ENCODE results near the gene NOP58. TPM values are rescaled to one million over a fixed set of nuclear protein-coding genes. Genes with fewer than 3 reads are reported as not detected.
"Not testable (repeated sequence)": the region's sequence is repeated elsewhere in the genome, so short reads cannot be mapped to it uniquely, and the experiment has no call there.

Gene NOP58
- 40.2 and 44.1 TPM in 2 replicates for total RNA-seq
- long read RNA-seq, transcript NOP58-201 (15 exons, 2,046 nt), result major isoform, 11 of 277 reads
- long read RNA-seq, partial matches to known transcripts, result 233 of 277 reads
- long read RNA-seq, other reads (novel, unspliced or antisense), result 32 of 277 reads

GRCh38 chr2:202265467-202266277 is at the start of gene NOP58:
Gene NOP58 (plus strand): TSS chr2:202265763. CDS start chr2:202265942, 179 bp downstream.
- peaks cover 25% of the 10 kb centered on the region for H3K4me1 Mint-ChIP-seq (ENCODE audit: unreplicated experiment)
- H3K36me3 Mint-ChIP-seq (ENCODE audit: unreplicated experiment), result no peaks in the 10 kb centered on the region
- H3K4me3 Mint-ChIP-seq (ENCODE audit: unreplicated experiment), result peak within 1 kb of the TSS; percentile 60
- no peaks in the 10 kb centered on the region for H3K9me3 Mint-ChIP-seq (ENCODE audit: unreplicated experiment)
- no peak for TF ChIP-seq CTCF (IDR thresholded peaks at IDR 0.05)
- no peaks in the 10 kb centered on the region for H3K27me3 Mint-ChIP-seq (ENCODE audit: unreplicated experiment)
- H3K27ac Mint-ChIP-seq (ENCODE audit: unreplicated experiment), result no peak within 1 kb of the TSS
- DNase-seq (ENCODE audit: extremely low spot score, unreplicated experiment), result peak; percentile 97

GRCh38 chr2:202221873-202222272 is 43.7 kb upstream of the NOP58 start:
- no peaks in the 10 kb centered on the region for H3K9me3 Mint-ChIP-seq (ENCODE audit: unreplicated experiment)
- no peak overlapping the region for H3K27ac Mint-ChIP-seq (ENCODE audit: unreplicated experiment)
- no peaks in the 10 kb centered on the region for H3K27me3 Mint-ChIP-seq (ENCODE audit: unreplicated experiment)
- H3K4me1 Mint-ChIP-seq (ENCODE audit: unreplicated experiment), result peaks cover 7% of the 10 kb centered on the region
- no peak for TF ChIP-seq CTCF (IDR thresholded peaks at IDR 0.05)
- H3K36me3 Mint-ChIP-seq (ENCODE audit: unreplicated experiment), result peaks cover 25% of the 10 kb centered on the region
- no peak for DNase-seq (ENCODE audit: extremely low spot score, unreplicated experiment)
- H3K4me3 Mint-ChIP-seq (ENCODE audit: unreplicated experiment), result no peak overlapping the region

GRCh38 chr2:202237787-202238233 is 27.8 kb upstream of the NOP58 start:
- peak; percentile 80 for DNase-seq (ENCODE audit: extremely low spot score, unreplicated experiment)
- no peaks in the 10 kb centered on the region for H3K36me3 Mint-ChIP-seq (ENCODE audit: unreplicated experiment)
- TF ChIP-seq CTCF (IDR thresholded peaks at IDR 0.05), result no peak
- peak overlapping the region; percentile 96 for H3K4me3 Mint-ChIP-seq (ENCODE audit: unreplicated experiment)
- peak overlapping the region; percentile 88 for H3K27ac Mint-ChIP-seq (ENCODE audit: unreplicated experiment)
- no peaks in the 10 kb centered on the region for H3K27me3 Mint-ChIP-seq (ENCODE audit: unreplicated experiment)
- peaks cover 17% of the 10 kb centered on the region for H3K4me1 Mint-ChIP-seq (ENCODE audit: unreplicated experiment)
- H3K9me3 Mint-ChIP-seq (ENCODE audit: unreplicated experiment), result no peaks in the 10 kb centered on the region

GRCh38 chr2:202238234-202239197 is 27.0 kb upstream of the NOP58 start, which contains the start of gene SUMO1:
Gene SUMO1 (minus strand): TSS chr2:202238597. CDS start chr2:202238451, 146 bp downstream.
- Mint-ChIP-seq H3K9me3 (ENCODE audit: unreplicated experiment) (no peaks in the 10 kb centered on the region), H3K4me1 (ENCODE audit: unreplicated experiment) (peaks cover 17% of the 10 kb centered on the region), H3K27ac (ENCODE audit: unreplicated experiment) (peak within 1 kb of the TSS; percentile 97), H3K4me3 (ENCODE audit: unreplicated experiment) (peak within 1 kb of the TSS; percentile 96), H3K27me3 (ENCODE audit: unreplicated experiment) (no peaks in the 10 kb centered on the region), H3K36me3 (ENCODE audit: unreplicated experiment) (no peaks in the 10 kb centered on the region)
- DNase-seq (ENCODE audit: extremely low spot score, unreplicated experiment), result peak; percentile 91
- TF ChIP-seq CTCF (IDR thresholded peaks at IDR 0.05), result no peak

GRCh38 chr2:202247710-202248109 is 17.9 kb upstream of the NOP58 start:
- H3K4me1 Mint-ChIP-seq (ENCODE audit: unreplicated experiment); H3K27me3 Mint-ChIP-seq (ENCODE audit: unreplicated experiment); DNase-seq (ENCODE audit: extremely low spot score, unreplicated experiment): not testable (repeated sequence)

More at GRCh38 chr2:202247710-202248109, 17.9 kb upstream of the NOP58 start:
- not testable (repeated sequence) for H3K36me3 Mint-ChIP-seq (ENCODE audit: unreplicated experiment); H3K4me3 Mint-ChIP-seq (ENCODE audit: unreplicated experiment); H3K27ac Mint-ChIP-seq (ENCODE audit: unreplicated experiment); H3K9me3 Mint-ChIP-seq (ENCODE audit: unreplicated experiment)
